ENCODE data around the gene CFAP47.
"Not testable (repeated sequence)": the region's sequence is repeated elsewhere in the genome, so short reads cannot be mapped to it uniquely, and the experiment has no call there.

Gene CFAP47, protein sequence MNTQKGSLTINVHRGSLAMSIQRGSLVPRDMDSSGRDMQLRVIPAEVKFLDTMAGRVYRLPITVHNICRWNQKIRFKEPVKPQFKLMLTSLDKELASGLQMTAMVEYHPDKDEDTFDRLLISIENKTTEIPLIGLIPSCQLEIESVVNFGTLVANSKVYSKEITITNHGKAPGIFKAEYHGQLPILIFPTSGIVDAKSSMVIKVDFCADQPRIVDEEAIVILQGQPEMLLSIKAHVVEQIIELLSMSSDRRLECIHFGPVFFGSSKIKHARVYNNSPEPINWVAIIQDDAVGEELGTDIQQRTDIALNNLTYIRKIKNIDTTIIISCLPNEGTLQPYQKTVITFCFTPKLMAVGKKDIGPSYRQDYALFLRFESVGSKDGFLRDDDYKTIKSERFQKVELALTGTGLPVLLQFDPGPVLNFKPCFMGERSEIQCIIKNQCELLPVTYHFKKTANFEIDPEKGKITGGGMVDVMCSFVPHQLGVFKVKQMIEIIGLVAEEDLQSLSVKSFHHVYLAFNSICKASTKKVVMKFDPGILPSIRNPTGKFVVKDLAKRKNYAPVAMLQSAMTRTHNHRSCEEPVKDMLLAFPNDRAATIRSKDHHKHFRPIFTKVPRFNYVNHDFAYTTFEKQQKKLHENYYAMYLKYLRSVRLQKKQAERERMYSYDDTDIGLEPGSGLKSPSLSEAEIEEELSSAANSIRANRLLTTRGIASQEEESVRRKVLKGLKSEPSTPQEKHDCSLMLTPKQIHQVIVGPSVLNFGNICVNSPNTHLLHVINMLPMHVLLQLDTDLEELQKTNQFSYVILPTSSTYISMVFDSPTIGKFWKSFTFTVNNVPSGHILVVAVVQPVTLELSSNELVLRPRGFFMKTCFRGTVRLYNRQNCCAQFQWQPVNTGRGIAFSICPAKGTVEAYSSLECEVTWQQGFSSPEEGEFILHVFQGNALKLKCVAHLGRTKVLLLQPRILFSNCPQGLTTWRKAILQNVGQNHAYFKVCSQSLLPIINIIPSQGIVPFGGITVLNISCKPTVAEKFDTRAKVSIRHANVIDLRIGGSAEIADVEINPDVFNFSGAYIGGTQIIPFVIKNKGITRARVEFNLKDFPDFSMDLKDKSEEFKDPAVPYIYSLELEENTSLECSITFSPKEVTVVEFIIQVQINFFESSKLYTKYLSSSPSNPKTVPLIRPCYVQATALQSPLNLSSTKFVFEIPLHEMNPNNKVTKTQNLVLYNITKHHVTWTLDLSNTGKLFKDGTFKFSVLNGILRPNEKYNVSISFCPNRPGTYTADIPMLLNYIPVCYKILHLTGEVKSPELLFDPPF (N-terminal part only)

DNA sequence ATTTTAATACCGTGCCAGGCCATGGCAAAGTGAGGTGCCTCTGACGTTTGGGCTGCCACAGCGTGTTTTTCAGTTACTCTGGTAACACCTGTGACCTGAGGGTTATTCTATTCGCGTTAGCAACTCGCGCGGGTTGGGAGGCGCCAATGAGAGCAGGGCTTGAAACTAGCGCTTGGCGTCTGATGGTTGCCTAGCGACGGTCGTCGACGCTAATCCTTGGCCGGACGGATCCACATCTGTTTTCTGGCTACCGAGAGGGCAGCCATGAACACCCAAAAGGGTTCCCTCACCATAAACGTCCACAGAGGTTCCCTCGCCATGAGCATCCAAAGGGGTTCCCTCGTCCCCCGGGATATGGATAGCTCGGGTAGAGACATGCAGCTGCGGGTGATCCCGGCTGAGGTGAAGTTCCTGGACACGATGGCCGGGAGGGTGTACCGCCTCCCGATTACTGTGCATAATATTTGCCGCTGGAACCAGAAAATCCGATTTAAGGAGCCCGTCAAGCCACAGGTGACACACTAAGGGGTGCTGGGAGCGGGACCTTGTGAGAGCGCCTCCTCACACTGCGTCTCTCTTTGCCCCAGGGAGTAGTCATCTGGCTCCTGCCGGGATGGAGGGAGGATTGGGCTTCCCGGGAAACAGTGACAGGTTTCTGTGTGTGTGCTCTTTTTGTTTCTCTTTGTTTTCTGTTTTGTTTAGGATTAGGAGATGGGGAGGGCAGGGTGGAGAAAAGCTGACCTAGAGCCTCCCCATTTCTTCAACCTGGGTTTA, at the start of gene CFAP47:
TSS of gene CFAP47 (plus strand) at position 199 of the 774 bp plus-strand sequence. CDS start at position 265, 66 bp downstream.
- DNase-seq (ENCODE audit: low read depth in 2 of 2, low spot score in 1 of 2), result no peak

DNA sequence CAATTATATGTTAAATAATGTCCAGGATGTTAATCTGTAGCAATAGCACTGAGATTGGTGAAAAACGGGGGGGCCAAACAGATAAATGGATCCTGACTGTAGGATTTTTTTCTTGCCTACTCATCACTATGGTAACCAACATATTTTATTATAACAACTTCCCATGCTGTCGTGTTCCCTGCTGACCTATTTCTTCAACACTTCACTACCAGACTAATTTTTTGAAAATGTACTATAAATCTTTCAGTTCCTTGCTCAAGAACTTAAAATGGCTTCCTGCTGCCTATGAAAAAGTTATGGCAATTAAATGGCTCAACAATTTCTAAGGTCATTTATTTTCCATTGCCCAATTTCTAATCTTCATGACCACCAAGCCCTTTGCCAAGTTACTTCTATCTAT, 38.9 kb upstream of the CFAP47 start:
- no peak for DNase-seq (ENCODE audit: low read depth in 2 of 2, low spot score in 1 of 2)

DNA sequence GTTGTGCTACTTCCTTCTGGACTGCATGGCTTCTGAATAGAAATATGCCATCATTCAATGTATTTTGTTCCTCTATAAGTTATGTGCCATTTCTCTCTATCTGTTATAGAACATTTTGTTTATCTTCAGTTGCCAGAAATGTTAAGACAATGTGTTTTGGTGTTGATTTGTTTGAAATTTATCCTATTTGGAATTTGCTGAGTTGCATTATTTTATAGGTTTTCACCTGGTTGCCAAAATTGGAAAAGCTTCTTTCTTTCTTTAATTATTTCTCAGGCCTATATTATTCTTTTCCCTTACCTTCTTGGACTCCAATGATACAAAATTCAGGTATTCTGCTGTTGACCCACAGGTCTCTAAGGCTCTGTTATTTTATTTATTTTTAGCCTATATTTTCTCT, 33.4 kb upstream of the CFAP47 start:
- no peak for DNase-seq (ENCODE audit: low read depth in 2 of 2, low spot score in 1 of 2)

DNA sequence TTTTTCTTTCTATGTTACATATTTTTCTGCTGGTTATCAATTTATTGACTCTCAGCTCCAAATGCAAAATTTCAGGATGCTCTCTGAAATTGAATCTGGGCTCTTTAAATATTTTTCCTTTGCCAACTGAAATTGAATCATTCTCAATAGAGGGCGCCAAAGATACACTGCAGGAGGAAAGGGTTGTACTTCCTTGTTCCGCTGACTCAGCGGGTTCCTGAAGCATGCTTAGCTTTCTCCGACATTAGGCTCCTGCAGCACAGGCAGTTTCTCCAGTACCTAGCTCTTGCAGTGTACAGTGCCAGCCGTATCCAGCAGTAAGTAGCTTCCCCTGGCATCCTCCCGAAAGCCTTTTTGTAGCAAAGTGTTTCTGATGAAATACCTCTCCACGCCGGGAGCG, 28.8 kb upstream of the CFAP47 start:
- no peak for DNase-seq (ENCODE audit: low read depth in 2 of 2, low spot score in 1 of 2)

DNA sequence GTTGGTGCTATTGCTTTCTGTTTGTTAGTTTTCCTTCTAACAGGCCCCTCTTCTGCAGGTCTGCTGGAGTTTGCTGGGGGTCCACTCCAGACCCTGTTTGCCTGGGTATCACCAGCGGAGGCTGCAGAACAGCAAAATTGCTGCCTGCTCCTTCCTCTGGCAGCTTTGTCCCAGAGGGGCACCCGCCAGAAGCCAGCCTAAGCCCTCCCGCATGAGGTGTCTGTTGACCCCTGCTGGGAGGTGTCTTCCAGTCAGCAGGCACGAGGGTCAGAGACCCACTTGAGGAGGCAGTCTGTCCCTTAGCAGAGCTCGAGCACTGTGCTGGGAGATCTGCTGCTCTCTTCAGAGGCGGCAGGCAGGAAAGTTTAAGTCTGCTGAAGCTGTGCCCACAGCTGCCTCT, 67.3 kb downstream of the CFAP47 start:
- DNase-seq (ENCODE audit: low read depth in 2 of 2, low spot score in 1 of 2), result not testable (repeated sequence)

DNA sequence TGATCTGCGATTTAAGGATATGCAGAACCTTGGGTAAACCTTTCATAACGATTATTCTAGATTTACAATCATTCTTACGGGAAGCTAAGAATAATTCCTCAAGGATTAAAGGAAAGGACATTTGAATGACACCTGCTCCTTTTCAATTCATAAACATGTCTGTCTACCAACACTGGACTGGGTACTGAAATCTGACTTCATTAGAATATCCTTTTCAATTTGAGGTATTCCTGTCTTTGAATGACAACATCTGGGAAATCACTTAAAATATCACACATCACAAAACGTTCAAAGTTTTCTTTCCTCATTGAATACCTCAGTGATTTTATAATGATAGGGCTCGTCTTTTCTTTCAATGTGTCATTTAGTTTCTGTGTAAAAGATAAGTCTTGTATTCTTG, 87.7 kb downstream of the CFAP47 start:
- DNase-seq (ENCODE audit: low read depth in 2 of 2, low spot score in 1 of 2), result no peak

DNA sequence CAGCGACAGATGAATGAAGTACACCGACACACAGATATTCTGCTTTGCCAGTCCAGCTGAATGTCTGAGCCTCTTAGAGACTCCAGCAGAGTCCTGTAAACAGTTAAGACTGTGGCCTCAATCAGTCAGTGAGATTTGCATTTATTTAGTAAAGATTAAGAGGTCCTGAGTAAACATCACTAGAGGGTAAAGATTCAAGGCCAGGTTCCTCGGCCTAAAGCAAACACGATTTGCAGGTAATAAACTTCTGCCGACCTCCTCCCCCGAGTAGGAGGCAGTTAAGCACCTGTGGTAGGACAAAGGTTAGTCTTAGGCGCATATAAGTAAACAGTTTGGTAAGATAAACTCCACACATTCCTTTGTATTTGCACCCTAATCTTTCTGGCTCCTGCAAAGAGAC, 99.6 kb downstream of the CFAP47 start:
- no peak for DNase-seq (ENCODE audit: low read depth in 2 of 2, low spot score in 1 of 2)

DNA sequence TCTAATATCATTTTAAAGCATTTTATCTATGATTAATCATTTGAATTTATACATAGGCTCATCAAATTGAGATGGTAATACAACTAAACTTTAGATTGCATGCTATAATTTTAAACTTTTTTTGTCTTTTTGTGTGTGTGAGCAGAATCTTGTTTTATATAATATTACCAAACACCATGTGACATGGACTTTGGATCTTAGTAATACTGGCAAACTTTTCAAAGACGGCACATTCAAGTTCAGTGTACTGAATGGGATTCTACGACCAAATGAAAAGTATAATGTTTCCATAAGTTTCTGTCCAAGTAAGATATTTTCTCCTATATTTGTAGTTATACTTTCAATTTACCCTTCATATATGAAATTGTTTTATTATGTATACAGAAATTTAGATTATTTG, 116.0 kb downstream of the CFAP47 start:
- no peak for DNase-seq (ENCODE audit: low read depth in 2 of 2, low spot score in 1 of 2)

DNA sequence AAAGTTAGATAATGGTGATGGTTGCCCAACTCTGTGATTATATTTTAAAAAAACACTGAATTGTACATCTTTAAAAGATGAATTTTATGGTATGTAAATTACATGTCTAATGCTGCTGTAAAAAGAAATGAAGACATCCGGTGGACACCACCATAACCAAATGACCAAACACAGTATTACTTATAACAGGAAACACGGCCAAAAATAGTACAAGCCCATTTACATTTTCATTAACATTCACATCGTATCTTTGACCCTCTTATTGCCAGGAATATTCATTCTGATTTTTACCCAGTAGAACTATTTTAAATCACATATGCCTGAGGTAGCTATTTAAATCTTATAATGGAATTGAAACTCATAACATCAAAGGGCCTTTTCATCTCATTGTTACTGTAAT, 143.2 kb downstream of the CFAP47 start:
- no peak for DNase-seq (ENCODE audit: low read depth in 2 of 2, low spot score in 1 of 2)

DNA sequence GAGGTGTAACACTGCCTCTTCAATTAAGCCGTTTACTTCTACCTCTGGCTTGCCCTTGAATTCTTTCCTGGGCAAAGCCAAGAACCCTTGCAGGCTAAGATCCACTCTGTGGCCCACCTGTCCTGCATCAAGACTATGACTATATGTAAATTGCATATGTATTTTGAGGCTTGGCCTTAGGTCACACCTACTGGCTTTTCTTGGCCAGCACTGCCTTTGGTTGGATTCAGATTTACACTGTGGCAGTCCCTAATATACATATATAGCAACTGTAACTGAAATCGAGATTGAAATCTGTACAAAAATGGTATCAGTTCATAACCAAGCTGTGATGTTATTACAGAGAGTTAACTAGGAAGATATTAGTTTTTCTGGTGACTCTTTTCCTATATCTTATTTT, 151.5 kb downstream of the CFAP47 start:
- no peak for DNase-seq (ENCODE audit: low read depth in 2 of 2, low spot score in 1 of 2)

DNA sequence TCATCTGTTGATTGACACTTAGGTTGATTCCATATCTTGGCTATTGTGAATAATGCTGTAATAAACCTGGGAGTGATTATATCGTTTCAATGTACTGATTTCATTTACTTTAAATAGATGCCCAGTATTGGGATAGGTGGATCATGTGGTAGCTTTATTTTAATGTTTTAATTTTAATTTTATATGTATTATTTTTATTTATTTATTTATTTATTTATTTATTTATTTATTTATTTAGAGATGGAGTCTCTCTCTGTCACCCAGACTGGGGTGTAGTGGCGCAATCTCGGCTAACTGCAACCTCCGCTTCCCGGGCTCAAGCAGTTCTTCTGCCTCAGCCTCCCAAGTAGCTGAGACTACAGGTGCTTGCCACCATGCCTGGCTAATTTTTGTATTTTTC, 155.5 kb downstream of the CFAP47 start:
- DNase-seq (ENCODE audit: low read depth in 2 of 2, low spot score in 1 of 2), result not testable (repeated sequence)

DNA sequence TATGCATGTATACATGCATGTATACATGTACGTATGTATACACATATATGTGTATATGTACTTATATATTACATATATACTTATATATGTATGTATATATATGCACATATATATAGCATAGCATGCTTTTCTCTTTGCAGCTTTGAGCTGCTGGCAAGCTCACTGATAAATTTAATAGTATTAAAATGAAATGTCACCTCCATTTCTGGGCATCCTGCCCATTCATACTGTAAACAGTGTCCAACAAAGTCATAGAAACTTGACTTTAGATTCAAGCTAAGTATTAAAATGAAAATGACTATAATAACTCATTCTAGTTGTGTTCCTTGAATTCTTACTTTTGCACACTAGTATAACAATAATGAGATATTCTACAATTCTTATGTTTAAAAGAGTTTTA, 163.7 kb downstream of the CFAP47 start:
- no peak for DNase-seq (ENCODE audit: low read depth in 2 of 2, low spot score in 1 of 2)

DNA sequence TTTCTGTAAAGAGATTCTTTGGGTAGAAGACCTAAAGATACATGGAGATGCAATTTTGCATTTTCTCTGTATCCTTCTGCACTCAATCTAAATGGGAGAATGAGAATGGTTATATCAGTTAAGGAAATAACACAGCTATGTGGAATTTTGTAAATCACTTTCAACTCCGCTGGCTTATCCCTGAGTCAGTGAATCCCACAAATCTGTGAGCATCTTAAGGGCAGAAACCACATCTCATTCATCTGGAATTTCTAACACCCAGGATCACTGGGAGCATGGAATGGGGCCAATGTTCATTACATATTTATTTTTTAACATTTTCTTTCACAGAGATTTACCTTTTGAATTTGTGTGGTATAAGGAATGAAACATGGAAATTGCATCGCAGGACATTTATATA, 167.8 kb downstream of the CFAP47 start:
- no peak for DNase-seq (ENCODE audit: low read depth in 2 of 2, low spot score in 1 of 2)

DNA sequence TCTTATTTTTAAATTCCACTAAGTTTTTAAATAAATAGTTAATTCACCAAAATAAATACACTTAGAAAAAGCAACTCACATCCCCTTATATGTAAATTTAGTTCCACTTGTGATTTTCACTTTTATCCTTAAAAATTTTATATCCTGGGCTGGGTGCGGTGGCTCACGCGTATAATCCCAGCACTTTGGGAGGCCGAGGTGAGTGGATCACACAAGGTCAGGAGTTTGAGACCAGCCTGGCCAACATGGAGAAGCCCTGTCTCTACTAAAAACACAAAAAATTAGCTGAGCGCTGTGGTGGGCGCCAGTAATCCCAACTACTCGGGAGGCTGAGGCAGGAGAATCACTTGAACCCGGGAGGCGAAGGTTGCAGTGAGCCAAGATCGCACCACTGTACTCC, 169.4 kb downstream of the CFAP47 start:
- DNase-seq (ENCODE audit: low read depth in 2 of 2, low spot score in 1 of 2), result not testable (repeated sequence)

DNA sequence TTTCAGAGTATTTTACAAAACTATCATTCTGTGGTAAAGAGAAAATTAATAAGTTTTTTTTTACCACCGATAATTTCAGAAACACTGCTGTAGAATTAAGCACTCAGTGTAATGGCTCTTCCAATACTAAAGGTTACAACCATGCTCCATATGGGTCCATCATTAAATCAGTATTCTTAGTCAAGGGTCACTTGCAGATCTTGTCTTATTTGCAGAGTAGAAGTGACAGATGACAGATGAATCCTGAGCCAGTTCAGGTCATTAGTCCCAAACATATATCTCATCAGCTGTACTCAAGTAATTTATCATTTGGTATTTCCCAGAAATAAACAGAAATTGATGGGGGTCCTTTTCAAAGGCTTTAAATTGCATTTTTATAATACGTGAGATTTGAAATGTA, 182.9 kb downstream of the CFAP47 start:
- no peak for DNase-seq (ENCODE audit: low read depth in 2 of 2, low spot score in 1 of 2)

DNA sequence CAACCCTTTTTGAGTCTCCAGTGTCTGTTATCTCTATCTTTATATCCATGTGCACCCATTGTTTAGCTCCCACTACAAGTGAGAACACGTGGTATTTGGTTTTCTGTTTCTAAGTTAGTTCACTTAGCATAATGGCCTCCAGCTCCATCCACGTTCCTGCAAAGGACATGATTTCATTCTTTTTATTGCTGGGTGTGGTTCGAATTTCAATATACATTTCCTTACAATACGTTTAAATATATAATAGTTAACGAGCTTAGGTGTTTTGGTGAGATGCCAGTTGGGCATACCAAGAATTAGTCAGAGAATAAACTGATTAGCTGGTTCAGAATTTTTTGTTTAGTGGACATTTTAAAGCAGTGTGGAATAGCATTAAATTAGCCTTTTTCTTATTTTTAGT, 196.7 kb downstream of the CFAP47 start:
- DNase-seq (ENCODE audit: low read depth in 2 of 2, low spot score in 1 of 2), result no peak

DNA sequence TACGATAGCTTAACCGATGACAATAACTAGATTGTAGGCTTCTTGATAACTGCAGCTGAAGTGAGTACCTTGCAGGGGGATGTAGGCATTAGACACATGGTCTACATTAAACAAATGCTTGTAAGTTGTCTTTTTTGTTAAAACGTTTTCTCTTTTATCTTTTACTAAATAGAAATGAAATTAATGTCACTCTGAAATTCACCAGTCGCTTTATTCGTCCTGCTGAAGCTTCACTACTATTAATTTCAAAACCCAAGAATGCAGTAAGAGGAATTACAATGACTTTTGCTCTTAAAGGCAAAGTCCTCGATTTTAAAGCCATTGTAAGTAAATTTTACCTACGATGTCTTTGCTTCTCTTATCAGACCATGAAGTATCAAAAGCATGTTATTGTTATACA, 239.7 kb downstream of the CFAP47 start:
- no peak for DNase-seq (ENCODE audit: low read depth in 2 of 2, low spot score in 1 of 2)

DNA sequence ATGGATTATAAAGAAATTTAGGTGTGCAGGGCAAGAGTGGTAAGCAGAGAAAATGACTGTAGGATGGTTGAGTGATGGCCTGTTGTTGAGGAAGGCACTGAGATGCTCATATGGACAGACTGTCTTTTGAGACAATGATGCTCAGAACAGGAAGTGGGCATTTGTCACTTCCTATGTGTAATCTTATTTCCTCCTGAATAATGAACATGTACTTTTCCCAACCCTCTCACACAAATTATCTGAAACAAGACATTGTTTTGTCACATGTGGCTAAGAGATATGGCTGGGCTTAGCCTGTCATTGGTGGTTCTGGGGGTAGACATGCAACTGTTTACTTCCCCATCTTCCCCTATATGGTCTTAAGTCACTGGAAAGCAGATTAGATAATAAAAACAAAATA, 240.5 kb downstream of the CFAP47 start:
- DNase-seq (ENCODE audit: low read depth in 2 of 2, low spot score in 1 of 2), result no peak

DNA sequence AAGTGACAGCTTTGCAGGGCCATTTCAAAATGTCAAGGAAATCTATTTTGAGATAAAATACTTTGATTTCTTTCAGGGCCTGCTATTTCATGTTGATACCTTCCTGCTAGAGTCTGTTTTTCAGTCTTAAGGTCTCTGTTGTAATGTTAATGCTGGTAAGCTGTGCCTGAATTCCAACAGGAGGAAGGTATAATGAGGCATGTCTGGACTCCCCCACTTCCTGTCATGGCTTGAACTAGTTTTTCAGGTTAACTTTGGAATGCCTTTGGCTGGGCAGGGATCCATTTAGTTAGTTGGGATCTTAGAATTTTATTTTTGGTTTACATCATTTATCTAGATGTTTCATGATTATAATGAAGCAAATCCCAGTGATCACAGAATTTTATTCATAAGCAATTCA, 279.0 kb downstream of the CFAP47 start:
- DNase-seq (ENCODE audit: low read depth in 2 of 2, low spot score in 1 of 2), result no peak

DNA sequence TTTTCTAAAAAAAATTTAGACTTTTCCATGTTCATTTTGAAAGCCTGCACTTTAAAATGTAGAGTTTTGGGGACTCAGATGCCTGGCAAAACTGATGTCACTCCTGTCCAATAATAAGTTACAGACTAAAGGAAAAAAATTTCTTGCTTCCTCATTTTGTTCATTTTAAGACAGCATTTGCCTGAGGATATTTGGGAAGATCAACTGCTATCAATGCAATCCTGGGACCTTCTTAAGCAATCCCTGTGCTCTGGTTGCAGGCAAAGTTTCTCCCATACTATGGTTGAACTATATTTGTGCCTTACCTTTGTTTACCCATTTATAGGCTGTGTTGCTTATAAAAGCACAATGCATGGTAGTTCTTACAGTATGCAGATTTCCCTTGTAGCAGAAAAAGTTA, 280.4 kb downstream of the CFAP47 start:
- no peak for DNase-seq (ENCODE audit: low read depth in 2 of 2, low spot score in 1 of 2)

DNA sequence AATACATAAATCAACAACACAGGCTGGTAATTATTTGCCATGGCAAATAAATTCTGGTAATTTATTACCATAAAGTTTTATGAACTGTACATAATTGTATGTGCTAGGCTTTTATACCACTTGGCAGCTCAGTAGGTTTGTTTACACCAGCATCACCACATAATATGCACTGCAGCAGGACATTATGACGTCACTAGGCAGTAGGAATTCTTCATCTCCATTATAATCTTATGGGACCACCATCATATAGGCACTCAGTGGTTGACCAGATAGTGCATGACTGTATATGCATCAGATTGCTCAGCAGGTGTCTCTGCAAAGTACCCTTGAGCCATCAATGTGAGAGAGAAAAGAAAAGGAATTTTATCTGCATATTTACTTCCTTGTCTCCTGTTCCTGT, 295.4 kb downstream of the CFAP47 start:
- DNase-seq (ENCODE audit: low read depth in 2 of 2, low spot score in 1 of 2), result no peak
